A673 (cell line): ENCODE data around the gene ARHGAP8.

ENCODE experiments used
- EZH2 ChIP-seq: fragments of 200-600 bp; sonication (generic); IDR thresholded peaks from 2 replicates; pipeline ENCODE4 v1.6.1; 2017; ENCODE audit warnings: borderline replicate concordance, low read depth, mild to moderate bottlenecking, mixed read lengths, antibody characterized with exemption, low read length; ENCODE audit not compliant: poor library complexity, severe bottlenecking
- TF ChIP-seq, protein P1 (sequence below): fragments of 300-800, 200-600 bp; sonication (generic); conservative IDR thresholded peaks from 2 replicates; pipeline ENCODE4 v1.5.1; 2017; ENCODE audit warnings: low read depth, mild to moderate bottlenecking, antibody characterized with exemption, low read length, moderate library complexity, mixed read lengths

DNA sequence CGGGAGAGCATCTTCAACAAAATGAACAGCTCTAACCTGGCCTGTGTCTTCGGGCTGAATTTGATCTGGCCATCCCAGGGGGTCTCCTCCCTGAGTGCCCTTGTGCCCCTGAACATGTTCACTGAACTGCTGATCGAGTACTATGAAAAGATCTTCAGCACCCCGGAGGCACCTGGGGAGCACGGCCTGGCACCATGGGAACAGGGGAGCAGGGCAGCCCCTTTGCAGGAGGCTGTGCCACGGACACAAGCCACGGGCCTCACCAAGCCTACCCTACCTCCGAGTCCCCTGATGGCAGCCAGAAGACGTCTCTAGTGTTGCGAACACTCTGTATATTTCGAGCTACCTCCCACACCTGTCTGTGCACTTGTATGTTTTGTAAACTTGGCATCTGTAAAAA lies 109.9 kb downstream of the ARHGAP8 start:
- TF ChIP-seq, protein P1, sequence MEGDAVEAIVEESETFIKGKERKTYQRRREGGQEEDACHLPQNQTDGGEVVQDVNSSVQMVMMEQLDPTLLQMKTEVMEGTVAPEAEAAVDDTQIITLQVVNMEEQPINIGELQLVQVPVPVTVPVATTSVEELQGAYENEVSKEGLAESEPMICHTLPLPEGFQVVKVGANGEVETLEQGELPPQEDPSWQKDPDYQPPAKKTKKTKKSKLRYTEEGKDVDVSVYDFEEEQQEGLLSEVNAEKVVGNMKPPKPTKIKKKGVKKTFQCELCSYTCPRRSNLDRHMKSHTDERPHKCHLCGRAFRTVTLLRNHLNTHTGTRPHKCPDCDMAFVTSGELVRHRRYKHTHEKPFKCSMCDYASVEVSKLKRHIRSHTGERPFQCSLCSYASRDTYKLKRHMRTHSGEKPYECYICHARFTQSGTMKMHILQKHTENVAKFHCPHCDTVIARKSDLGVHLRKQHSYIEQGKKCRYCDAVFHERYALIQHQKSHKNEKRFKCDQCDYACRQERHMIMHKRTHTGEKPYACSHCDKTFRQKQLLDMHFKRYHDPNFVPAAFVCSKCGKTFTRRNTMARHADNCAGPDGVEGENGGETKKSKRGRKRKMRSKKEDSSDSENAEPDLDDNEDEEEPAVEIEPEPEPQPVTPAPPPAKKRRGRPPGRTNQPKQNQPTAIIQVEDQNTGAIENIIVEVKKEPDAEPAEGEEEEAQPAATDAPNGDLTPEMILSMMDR = no peak
- no peak for TF ChIP-seq EZH2
